ENCODE results near the gene CCM2. TPM values are rescaled to one million over a fixed set of nuclear protein-coding genes. Genes with fewer than 3 reads are reported as not detected.
A peak's percentile ranks its signal among the peaks of the same experiment; 100 is the strongest.

Gene CCM2
- polyA plus RNA-seq, 1 donor from 2014 or later, result 25.8 TPM

DNA sequence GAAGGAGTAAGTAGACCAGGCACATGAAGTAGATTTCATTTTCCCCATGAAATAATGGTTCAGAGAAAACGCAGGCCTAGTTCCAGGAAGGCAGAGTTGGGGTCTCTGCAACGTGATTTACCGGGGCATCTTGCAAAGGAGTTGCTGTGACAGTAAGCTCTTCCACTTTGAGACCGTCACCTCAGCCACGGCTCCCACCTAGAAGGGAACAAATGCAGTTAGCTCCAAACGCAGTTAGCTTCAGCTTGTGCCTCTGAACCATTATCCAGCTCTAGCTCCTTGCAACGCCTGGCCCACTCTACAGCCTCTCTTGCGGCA lies 14.1 kb upstream of the CCM2 start:
- no peaks in the 10 kb centered on the region for H3K36me3 ChIP-seq (ENCODE audit: insufficient read depth, low read length)
- no peaks in the 10 kb centered on the region for H3K79me2 ChIP-seq (replicated peaks; ENCODE audit: insufficient read depth, low read length)
- no peaks in the 10 kb centered on the region for H3F3A ChIP-seq (ENCODE audit: insufficient read depth, low read length, poor library complexity, severe bottlenecking)
- peak overlapping the region; percentile 95 for H2AFZ ChIP-seq (ENCODE audit: low read depth, low read length)
- no peaks in the 10 kb centered on the region for H3K27me3 ChIP-seq (ENCODE audit: insufficient read depth, low read depth, low read length)
- H3K4me2 ChIP-seq (ENCODE audit: low read length), result peak overlapping the region; percentile 72
- peak overlapping the region; percentile 92 for H3K9ac ChIP-seq (ENCODE audit: low read length)
- peak overlapping the region; percentile 74 for H3K4me3 ChIP-seq (ENCODE audit: low read length)
- H3K9me3 ChIP-seq (ENCODE audit: low read length), result no peaks in the 10 kb centered on the region
- peak overlapping the region; percentile 91 for H3K27ac ChIP-seq (ENCODE audit: low read length)
- TF ChIP-seq, protein P1, sequence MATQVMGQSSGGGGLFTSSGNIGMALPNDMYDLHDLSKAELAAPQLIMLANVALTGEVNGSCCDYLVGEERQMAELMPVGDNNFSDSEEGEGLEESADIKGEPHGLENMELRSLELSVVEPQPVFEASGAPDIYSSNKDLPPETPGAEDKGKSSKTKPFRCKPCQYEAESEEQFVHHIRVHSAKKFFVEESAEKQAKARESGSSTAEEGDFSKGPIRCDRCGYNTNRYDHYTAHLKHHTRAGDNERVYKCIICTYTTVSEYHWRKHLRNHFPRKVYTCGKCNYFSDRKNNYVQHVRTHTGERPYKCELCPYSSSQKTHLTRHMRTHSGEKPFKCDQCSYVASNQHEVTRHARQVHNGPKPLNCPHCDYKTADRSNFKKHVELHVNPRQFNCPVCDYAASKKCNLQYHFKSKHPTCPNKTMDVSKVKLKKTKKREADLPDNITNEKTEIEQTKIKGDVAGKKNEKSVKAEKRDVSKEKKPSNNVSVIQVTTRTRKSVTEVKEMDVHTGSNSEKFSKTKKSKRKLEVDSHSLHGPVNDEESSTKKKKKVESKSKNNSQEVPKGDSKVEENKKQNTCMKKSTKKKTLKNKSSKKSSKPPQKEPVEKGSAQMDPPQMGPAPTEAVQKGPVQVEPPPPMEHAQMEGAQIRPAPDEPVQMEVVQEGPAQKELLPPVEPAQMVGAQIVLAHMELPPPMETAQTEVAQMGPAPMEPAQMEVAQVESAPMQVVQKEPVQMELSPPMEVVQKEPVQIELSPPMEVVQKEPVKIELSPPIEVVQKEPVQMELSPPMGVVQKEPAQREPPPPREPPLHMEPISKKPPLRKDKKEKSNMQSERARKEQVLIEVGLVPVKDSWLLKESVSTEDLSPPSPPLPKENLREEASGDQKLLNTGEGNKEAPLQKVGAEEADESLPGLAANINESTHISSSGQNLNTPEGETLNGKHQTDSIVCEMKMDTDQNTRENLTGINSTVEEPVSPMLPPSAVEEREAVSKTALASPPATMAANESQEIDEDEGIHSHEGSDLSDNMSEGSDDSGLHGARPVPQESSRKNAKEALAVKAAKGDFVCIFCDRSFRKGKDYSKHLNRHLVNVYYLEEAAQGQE (IDR thresholded peaks at IDR 0.05; ENCODE audit: borderline replicate concordance), result no peak
- no peaks in the 10 kb centered on the region for H3K9me2 ChIP-seq (ENCODE audit: insufficient read depth, low read length)
- no peaks in the 10 kb centered on the region for H4K20me1 ChIP-seq (ENCODE audit: insufficient read depth)

DNA sequence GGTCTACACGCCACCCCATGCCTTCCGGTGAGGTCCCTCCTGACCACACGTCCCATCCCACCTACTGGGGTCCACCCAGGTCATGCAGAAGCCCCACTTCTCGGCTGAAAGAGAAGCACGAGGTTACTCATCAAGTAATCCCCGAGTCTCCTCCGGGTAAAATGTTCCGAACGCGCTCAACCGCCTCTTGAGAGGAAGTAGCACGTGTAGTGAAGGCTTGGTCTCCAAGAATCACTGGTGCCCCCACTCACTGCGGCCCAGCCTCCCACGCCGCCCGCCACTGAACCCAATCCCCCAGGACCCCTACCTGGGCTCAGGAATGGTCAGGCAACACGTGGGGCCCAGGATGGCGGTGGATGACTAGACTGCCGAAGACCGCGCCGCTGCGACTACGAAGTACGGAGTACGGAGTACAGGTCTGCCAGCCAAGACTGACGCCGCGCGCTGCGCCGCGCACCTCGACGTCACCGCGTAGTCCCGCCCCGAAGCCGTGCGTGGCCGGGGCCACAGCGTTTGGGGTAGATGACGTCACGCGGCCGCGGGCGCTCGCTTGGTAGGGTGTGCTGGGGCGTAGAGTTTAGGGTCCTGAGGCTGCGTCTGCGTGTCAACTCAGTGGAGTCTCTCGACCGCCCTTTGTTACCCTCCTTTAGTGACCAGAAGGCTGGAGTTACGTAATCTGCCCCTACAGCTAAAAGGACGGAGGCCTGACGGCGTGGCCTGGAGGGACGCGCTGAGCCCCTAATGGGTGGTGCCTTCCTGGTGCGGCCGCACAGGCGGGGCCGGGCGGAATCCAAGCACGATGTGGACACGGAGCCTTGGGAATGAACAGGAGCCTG lies 13.6 kb upstream of the CCM2 start:
- peak overlapping the region; percentile 86 for H3K4me2 ChIP-seq (ENCODE audit: low read length)
- H3K4me3 ChIP-seq (ENCODE audit: low read length), result peak overlapping the region; percentile 74
- no peaks in the 10 kb centered on the region for H3F3A ChIP-seq (ENCODE audit: insufficient read depth, low read length, poor library complexity, severe bottlenecking)
- no peaks in the 10 kb centered on the region for H3K79me2 ChIP-seq (replicated peaks; ENCODE audit: insufficient read depth, low read length)
- H3K27ac ChIP-seq (ENCODE audit: low read length), result peak overlapping the region; percentile 91
- no peaks in the 10 kb centered on the region for H4K20me1 ChIP-seq (ENCODE audit: insufficient read depth)
- H2AFZ ChIP-seq (ENCODE audit: low read depth, low read length), result peak overlapping the region; percentile 95
- no peaks in the 10 kb centered on the region for H3K9me3 ChIP-seq (ENCODE audit: low read length)
- no peaks in the 10 kb centered on the region for H3K27me3 ChIP-seq (ENCODE audit: insufficient read depth, low read depth, low read length)
- H3K9ac ChIP-seq (ENCODE audit: low read length), result peak overlapping the region; percentile 92
- H3K9me2 ChIP-seq (ENCODE audit: insufficient read depth, low read length), result no peaks in the 10 kb centered on the region
- TF ChIP-seq TAF1 (IDR thresholded peaks at IDR 0.05; ENCODE audit: low read depth) (peak; percentile 82), MXI1 (conservative IDR thresholded peaks at IDR 0.05; ENCODE audit: poor library complexity, severe bottlenecking) (peak; percentile 98), RAD21 (conservative IDR thresholded peaks at IDR 0.05) (peak; percentile 28), POLR2AphosphoS5 (IDR thresholded peaks at IDR 0.05) (peak; percentile 96), EZH2 (IDR thresholded peaks at IDR 0.05; ENCODE audit: borderline replicate concordance, insufficient read depth, low read length, poor library complexity, severe bottlenecking) (no peak), EP300 (conservative IDR thresholded peaks at IDR 0.05; ENCODE audit: poor library complexity, severe bottlenecking) (peak; percentile 67), SMC3 (conservative IDR thresholded peaks at IDR 0.05; ENCODE audit: poor library complexity) (peak; percentile 39)
- TF ChIP-seq, protein P1 (IDR thresholded peaks at IDR 0.05; ENCODE audit: borderline replicate concordance), result peak; percentile 94
- TF ChIP-seq, protein P2, sequence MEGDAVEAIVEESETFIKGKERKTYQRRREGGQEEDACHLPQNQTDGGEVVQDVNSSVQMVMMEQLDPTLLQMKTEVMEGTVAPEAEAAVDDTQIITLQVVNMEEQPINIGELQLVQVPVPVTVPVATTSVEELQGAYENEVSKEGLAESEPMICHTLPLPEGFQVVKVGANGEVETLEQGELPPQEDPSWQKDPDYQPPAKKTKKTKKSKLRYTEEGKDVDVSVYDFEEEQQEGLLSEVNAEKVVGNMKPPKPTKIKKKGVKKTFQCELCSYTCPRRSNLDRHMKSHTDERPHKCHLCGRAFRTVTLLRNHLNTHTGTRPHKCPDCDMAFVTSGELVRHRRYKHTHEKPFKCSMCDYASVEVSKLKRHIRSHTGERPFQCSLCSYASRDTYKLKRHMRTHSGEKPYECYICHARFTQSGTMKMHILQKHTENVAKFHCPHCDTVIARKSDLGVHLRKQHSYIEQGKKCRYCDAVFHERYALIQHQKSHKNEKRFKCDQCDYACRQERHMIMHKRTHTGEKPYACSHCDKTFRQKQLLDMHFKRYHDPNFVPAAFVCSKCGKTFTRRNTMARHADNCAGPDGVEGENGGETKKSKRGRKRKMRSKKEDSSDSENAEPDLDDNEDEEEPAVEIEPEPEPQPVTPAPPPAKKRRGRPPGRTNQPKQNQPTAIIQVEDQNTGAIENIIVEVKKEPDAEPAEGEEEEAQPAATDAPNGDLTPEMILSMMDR (IDR thresholded peaks at IDR 0.05; ENCODE audit: poor library complexity, severe bottlenecking), result no peak
- H3K36me3 ChIP-seq (ENCODE audit: insufficient read depth, low read length), result no peaks in the 10 kb centered on the region
